MM.1S (cell line): ENCODE measurements around the gene CCDC148.
A peak's percentile ranks its signal among the peaks of the same experiment; 100 is the strongest.

ENCODE experiments used
- DNase-seq: peaks from one replicate; pipeline ENCODE4 v3.0.0-alpha.2; 2015
- H2AFZ ChIP-seq: fragments of 300-600 bp; sonication (generic); 2 replicates; pipeline ENCODE4 v1.6.0; 2016; ENCODE audit warnings: antibody characterized with exemption, low read length
- H3F3A ChIP-seq: fragments of 300-600 bp; sonication (generic); 2 replicates; pipeline ENCODE4 v1.6.1; 2016; ENCODE audit warnings: mild to moderate bottlenecking, antibody characterized with exemption, low read length, moderate library complexity, mixed read lengths; ENCODE audit not compliant: insufficient read depth
- H3K27ac ChIP-seq: fragments of 300-600 bp; sonication (generic); 2 replicates; pipeline ENCODE4 v1.5.1; 2016; ENCODE audit warnings: mild to moderate bottlenecking, low read length
- H3K27me3 ChIP-seq: fragments of 300-600 bp; sonication (generic); replicated peaks from 2 replicates; pipeline ENCODE4 v1.6.0; 2016; ENCODE audit warnings: low read length; ENCODE audit not compliant: insufficient read depth
- H3K36me3 ChIP-seq: fragments of 300-600 bp; sonication (generic); replicated peaks from 2 replicates; pipeline ENCODE4 v1.6.1; 2016; ENCODE audit warnings: mild to moderate bottlenecking, low read length, mixed read lengths; ENCODE audit not compliant: insufficient read depth
- H3K4me1 ChIP-seq: fragments of 300-600 bp; sonication (generic); 2 replicates; pipeline ENCODE4 v1.6.1; 2016; ENCODE audit warnings: low read length, mixed read lengths
- H3K4me2 ChIP-seq: fragments of 300-600 bp; sonication (generic); 2 replicates; pipeline ENCODE4 v1.6.0; 2016; ENCODE audit warnings: low read depth, low read length
- H3K4me3 ChIP-seq: fragments of 300-600 bp; sonication (generic); 2 replicates; pipeline ENCODE4 v1.5.1; 2016; ENCODE audit warnings: low read length, mixed read lengths
- H3K79me2 ChIP-seq: fragments of 300-600 bp; sonication (generic); 2 replicates; pipeline ENCODE4 v1.6.1; 2016; ENCODE audit warnings: mixed run types, low read length, mixed read lengths
- H3K9ac ChIP-seq: fragments of 300-600 bp; sonication (generic); 2 replicates; pipeline ENCODE4 v1.6.1; 2016; ENCODE audit warnings: low read length, mixed read lengths
- H3K9me2 ChIP-seq: fragments of 300-600 bp; sonication (generic); replicated peaks from 2 replicates; pipeline ENCODE4 v1.6.1; 2016; ENCODE audit warnings: mild to moderate bottlenecking, low read length, mixed read lengths; ENCODE audit not compliant: insufficient read depth
- H3K9me3 ChIP-seq: fragments of 300-600 bp; sonication (generic); replicated peaks from 2 replicates; pipeline ENCODE4 v1.6.1; 2016; ENCODE audit warnings: mild to moderate bottlenecking, low read length, mixed read lengths; ENCODE audit not compliant: insufficient read depth
- H4K20me1 ChIP-seq: fragments of 300-600 bp; sonication (generic); 2 replicates; pipeline ENCODE4 v1.6.1; 2016; ENCODE audit warnings: mild to moderate bottlenecking, low read length, moderate library complexity, mixed read lengths; ENCODE audit not compliant: insufficient read depth
- EZH2 ChIP-seq: fragments of 300-600 bp; sonication (generic); optimal IDR thresholded peaks from 2 replicates; pipeline ENCODE3; 2017; ENCODE audit warnings: low read depth, mild to moderate bottlenecking, antibody characterized with exemption, low read length, mixed read lengths
- EZH2phosphoT487 ChIP-seq: fragments of 300-600 bp; sonication (generic); IDR thresholded peaks from 2 replicates; pipeline ENCODE4 v1.6.1; 2018; ENCODE audit warnings: antibody characterized with exemption, low read length
- TF ChIP-seq, protein P1 (sequence below): fragments of 300-600 bp; sonication (generic); IDR thresholded peaks from 2 replicates; pipeline ENCODE4 v1.5.1; 2016; ENCODE audit warnings: antibody characterized with exemption, low read length, mixed read lengths

The CCDC148 gene

DNA sequence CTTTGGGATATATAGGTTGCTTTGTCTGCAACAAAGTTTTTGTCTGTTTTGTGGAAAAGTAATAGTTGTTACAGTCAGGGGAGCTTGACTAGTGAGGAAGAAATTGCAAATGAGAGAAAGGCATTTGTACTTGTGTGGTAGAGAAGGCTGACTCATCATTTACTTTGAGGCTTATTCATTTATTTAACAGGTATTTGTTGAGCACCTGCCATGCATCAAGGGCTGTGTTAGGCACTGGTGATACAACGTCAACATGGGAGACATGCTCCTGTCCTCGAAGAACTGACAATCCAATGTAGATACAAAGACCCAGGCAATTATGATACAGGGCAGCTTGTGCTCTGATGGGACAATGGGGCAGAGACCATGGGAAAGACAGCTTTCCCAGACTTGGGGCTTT is 275.4 kb downstream of the CCDC148 start:
- H3K27me3 ChIP-seq: no peaks in the 10 kb centered on the region
- H3K4me1 ChIP-seq: no peaks in the 10 kb centered on the region
- no peak overlapping the region for H3K4me3 ChIP-seq
- TF ChIP-seq EZH2 (no peak), EZH2phosphoT487 (no peak)
- TF ChIP-seq, protein P1, sequence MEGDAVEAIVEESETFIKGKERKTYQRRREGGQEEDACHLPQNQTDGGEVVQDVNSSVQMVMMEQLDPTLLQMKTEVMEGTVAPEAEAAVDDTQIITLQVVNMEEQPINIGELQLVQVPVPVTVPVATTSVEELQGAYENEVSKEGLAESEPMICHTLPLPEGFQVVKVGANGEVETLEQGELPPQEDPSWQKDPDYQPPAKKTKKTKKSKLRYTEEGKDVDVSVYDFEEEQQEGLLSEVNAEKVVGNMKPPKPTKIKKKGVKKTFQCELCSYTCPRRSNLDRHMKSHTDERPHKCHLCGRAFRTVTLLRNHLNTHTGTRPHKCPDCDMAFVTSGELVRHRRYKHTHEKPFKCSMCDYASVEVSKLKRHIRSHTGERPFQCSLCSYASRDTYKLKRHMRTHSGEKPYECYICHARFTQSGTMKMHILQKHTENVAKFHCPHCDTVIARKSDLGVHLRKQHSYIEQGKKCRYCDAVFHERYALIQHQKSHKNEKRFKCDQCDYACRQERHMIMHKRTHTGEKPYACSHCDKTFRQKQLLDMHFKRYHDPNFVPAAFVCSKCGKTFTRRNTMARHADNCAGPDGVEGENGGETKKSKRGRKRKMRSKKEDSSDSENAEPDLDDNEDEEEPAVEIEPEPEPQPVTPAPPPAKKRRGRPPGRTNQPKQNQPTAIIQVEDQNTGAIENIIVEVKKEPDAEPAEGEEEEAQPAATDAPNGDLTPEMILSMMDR: no peak
- no peaks in the 10 kb centered on the region for H3K9me2 ChIP-seq
- H3K4me2 ChIP-seq: no peak overlapping the region
- H3K36me3 ChIP-seq: no peaks in the 10 kb centered on the region
- DNase-seq: no peak
- H2AFZ ChIP-seq: no peak overlapping the region
- no peaks in the 10 kb centered on the region for H4K20me1 ChIP-seq
- H3K9ac ChIP-seq: no peak overlapping the region
- H3F3A ChIP-seq: no peaks in the 10 kb centered on the region
- no peaks in the 10 kb centered on the region for H3K9me3 ChIP-seq
- H3K27ac ChIP-seq: no peak overlapping the region
- no peaks in the 10 kb centered on the region for H3K79me2 ChIP-seq

DNA sequence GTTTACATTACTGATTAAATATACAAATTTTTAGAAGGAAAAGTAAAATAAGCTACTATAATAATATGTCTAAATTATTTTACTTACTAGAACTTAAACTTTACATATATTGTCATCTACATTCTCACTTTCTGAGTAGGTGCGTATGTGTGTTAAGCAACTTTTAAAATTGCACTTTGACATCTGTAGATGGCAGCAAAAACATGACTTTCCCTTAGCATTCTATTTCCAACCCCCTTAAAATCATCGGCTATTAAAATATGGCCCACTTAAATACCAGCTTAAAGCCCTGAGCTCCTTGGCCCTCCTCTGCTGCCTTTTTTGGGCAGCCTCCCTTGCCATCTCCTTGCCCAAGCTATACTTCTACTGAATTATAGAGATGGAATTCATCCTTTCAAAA is 276.9 kb downstream of the CCDC148 start:
- H3F3A ChIP-seq: no peaks in the 10 kb centered on the region
- H4K20me1 ChIP-seq: no peaks in the 10 kb centered on the region
- H3K27me3 ChIP-seq: no peaks in the 10 kb centered on the region
- DNase-seq: no peak
- H3K4me1 ChIP-seq: no peaks in the 10 kb centered on the region
- H3K9me2 ChIP-seq: no peaks in the 10 kb centered on the region
- no peaks in the 10 kb centered on the region for H3K9me3 ChIP-seq
- H3K4me2 ChIP-seq: no peak overlapping the region
- H3K79me2 ChIP-seq: no peaks in the 10 kb centered on the region
- H3K4me3 ChIP-seq: no peak overlapping the region
- H2AFZ ChIP-seq: no peak overlapping the region
- TF ChIP-seq, protein P1: peak; percentile 25
- TF ChIP-seq EZH2phosphoT487: no peak
- H3K36me3 ChIP-seq: no peaks in the 10 kb centered on the region
- H3K27ac ChIP-seq: no peak overlapping the region
- no peak overlapping the region for H3K9ac ChIP-seq

DNA sequence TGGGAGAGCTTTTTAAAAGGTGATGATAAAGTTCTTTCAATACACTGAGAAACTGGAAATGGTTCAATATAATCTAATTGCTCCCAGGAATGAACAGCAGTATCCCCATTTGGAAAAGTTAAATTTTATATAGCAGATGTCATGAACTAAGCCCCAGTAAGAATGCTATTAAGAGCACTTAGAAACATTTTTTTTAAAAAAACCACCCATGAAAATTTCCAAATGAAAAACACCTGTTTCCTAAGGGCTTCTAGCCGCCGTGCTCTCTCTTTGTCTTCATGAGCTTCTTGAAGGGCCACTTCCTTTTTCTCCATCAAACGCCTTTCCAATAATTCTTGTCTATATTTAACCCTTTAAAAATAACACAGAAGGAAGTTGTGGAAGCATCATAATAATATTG is 277.9 kb downstream of the CCDC148 start:
- no peaks in the 10 kb centered on the region for H3K27me3 ChIP-seq
- no peaks in the 10 kb centered on the region for H3K9me2 ChIP-seq
- no peaks in the 10 kb centered on the region for H4K20me1 ChIP-seq
- no peak overlapping the region for H3K9ac ChIP-seq
- no peaks in the 10 kb centered on the region for H3F3A ChIP-seq
- no peaks in the 10 kb centered on the region for H3K9me3 ChIP-seq
- no peaks in the 10 kb centered on the region for H3K79me2 ChIP-seq
- H3K4me2 ChIP-seq: no peak overlapping the region
- no peaks in the 10 kb centered on the region for H3K36me3 ChIP-seq
- H3K27ac ChIP-seq: no peak overlapping the region
- TF ChIP-seq, protein P1: no peak
- no peak for TF ChIP-seq EZH2phosphoT487
- no peak for TF ChIP-seq EZH2
- H3K4me3 ChIP-seq: no peak overlapping the region
- H2AFZ ChIP-seq: no peak overlapping the region
- DNase-seq: no peak
- H3K4me1 ChIP-seq: no peaks in the 10 kb centered on the region

DNA sequence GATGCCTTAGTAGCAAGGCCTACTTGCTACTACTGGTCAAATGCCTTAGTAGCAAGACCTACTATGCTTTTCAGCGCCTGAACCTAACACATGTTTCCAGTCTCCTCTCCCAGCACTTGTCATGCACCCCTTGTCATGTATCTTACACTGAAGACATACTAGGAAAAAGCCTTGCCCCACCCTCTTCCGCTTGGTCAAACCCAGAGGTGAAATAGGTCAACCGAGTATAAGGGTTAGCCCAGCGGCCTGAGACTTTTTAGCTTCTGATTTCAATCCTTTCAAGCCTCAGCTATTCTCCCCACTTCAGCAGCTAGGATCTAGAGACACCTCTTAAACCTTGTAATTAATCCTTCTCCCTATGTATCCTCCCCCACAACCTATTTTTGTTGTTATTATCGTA is 281.6 kb downstream of the CCDC148 start:
- Histone ChIP-seq H3F3A (no peaks in the 10 kb centered on the region), H4K20me1 (no peaks in the 10 kb centered on the region), H3K9me3 (no peaks in the 10 kb centered on the region), H3K9me2 (no peaks in the 10 kb centered on the region), H3K36me3 (no peaks in the 10 kb centered on the region), H3K4me3 (no peak overlapping the region), H3K27ac (no peak overlapping the region), H2AFZ (no peak overlapping the region), H3K4me1 (no peaks in the 10 kb centered on the region), H3K4me2 (no peak overlapping the region), H3K27me3 (no peaks in the 10 kb centered on the region), H3K79me2 (no peaks in the 10 kb centered on the region), H3K9ac (no peak overlapping the region)
- DNase-seq: no peak
- TF ChIP-seq, protein P1: no peak
- TF ChIP-seq EZH2 (no peak), EZH2phosphoT487 (no peak)
